A549 (cell line): Measurements from ENCODE around the gene SORCS2. TPM values are rescaled to one million over a fixed set of nuclear protein-coding genes. Genes with fewer than 3 reads are reported as not detected.

Source experiments
- ATAC-seq, 2 experiments: fragments of 200-7000 bp in 1 of 2; fragments of >200 bp in 1 of 2; cut with Nextera tagmentation in 1 of 2; cut with Tn5 transposase in 1 of 2; 3 replicates each; pipeline versions ENCODE4 v1.8.0 to v1.9.1; 2018 to 2020; ENCODE audit warnings: mild to moderate bottlenecking in 1 of 2, moderate library complexity in 1 of 2
- CTCF ChIA-PET: fragments of 300-600 bp; sonication (Branson Sonifier 250); formaldehyde crosslinking; extraction: SDS; loops from one replicate; lab custom pipeline; 2021; ENCODE audit warnings: antibody characterized with exemption, inconsistent platforms; lab: Yijun Ruan, JAX
- POLR2A ChIA-PET: fragments of 350-600 bp; formaldehyde crosslinking; extraction: SDS; loops from one replicate; lab custom pipeline; 2021; ENCODE audit warnings: antibody characterized with exemption, inconsistent platforms; lab: Yijun Ruan, JAX
- DNase-seq, 2 experiments: peaks; one replicate each; pipeline versions ENCODE4 v3.0.0 to v3.0.0-alpha.2; 2011 to 2016; ENCODE audit warnings: low read depth in 1 of 2, low spot score in 1 of 2
- FAIRE-seq: peaks from 2 replicates; lab custom pipeline; 2011; peaks lifted over from hg19 to GRCh38; lab: Jason Lieb, UNC
- H3K27ac ChIP-seq, 2 experiments: fragments of >200 bp; sonication (Bioruptor Twin); formaldehyde crosslinking; 3 replicates each; pipeline ENCODE4 v1.5.1; 2016 to 2017
- H3K4me1 ChIP-seq: fragments of >200 bp; sonication (Bioruptor Twin); formaldehyde crosslinking; 3 replicates; pipeline ENCODE4 v1.6.1; 2016
- H3K4me2 ChIP-seq: fragments of >200 bp; sonication (Bioruptor Twin); formaldehyde crosslinking; 3 replicates; pipeline ENCODE4 v1.6.1; 2016
- H3K4me3 ChIP-seq: fragments of >200 bp; sonication (Bioruptor Twin); formaldehyde crosslinking; 3 replicates; pipeline ENCODE4 v1.5.1; 2016
- H3K9me3 ChIP-seq: fragments of >200 bp; sonication (Bioruptor Twin); formaldehyde crosslinking; 3 replicates; pipeline ENCODE4 v1.6.1; 2016
- BCL3 ChIP-seq: fragments of >200 bp; sonication (Bioruptor Twin); formaldehyde crosslinking; IDR thresholded peaks from 3 replicates; pipeline ENCODE4 v1.6.1; 2016
- CBX2 ChIP-seq: fragments of 200-600 bp; sonication (generic); IDR thresholded peaks from 2 replicates; pipeline ENCODE4 v1.6.1; 2016; ENCODE audit warnings: low read depth, mild to moderate bottlenecking, borderline replicate concordance
- E2F6 ChIP-seq: IDR thresholded peaks from 2 replicates; pipeline ENCODE4 v1.6.1; 2012; ENCODE audit warnings: low read depth, borderline replicate concordance
- EHMT2 ChIP-seq: fragments of 200-600 bp; sonication (generic); IDR thresholded peaks from 2 replicates; pipeline ENCODE4 v1.6.1; 2016; ENCODE audit warnings: antibody characterized with exemption, low read depth, mild to moderate bottlenecking, moderate library complexity
- FOSL2 ChIP-seq, 2 experiments: fragments of 450-650 bp in 1 of 2; fragments of >200 bp in 1 of 2; sonication (Bioruptor Twin) in 1 of 2; formaldehyde crosslinking; IDR thresholded peaks; 2 replicates each; pipeline versions ENCODE4 v1.5.0 to v1.6.1; 2016 to 2020; ENCODE audit warnings: mild to moderate bottlenecking in 1 of 2, moderate library complexity in 1 of 2
- GATA3 ChIP-seq: IDR thresholded peaks from 2 replicates; pipeline ENCODE4 v1.6.1; 2012; ENCODE audit warnings: borderline replicate concordance
- HES2 ChIP-seq: fragments of >200 bp; sonication (Bioruptor Twin); formaldehyde crosslinking; IDR thresholded peaks from 2 replicates; pipeline ENCODE4 v1.6.1; 2016
- HOXB5 ChIP-seq: fragments of 250-450 bp; sonication (Bioruptor Pico); IDR thresholded peaks from 2 replicates; pipeline ENCODE4 v1.5.0; 2020; ENCODE audit warnings: mild to moderate bottlenecking, moderate library complexity
- KDM5A ChIP-seq: fragments of 200-600 bp; sonication (generic); IDR thresholded peaks from 2 replicates; pipeline ENCODE4 v1.6.1; 2016; ENCODE audit warnings: antibody characterized with exemption, mild to moderate bottlenecking
- MAX ChIP-seq: IDR thresholded peaks from 2 replicates; pipeline ENCODE4 v1.6.1; 2012
- MYC ChIP-seq: IDR thresholded peaks from 2 replicates; pipeline ENCODE4 v1.6.1; 2012; ENCODE audit warnings: mild to moderate bottlenecking, inconsistent platforms, low read length, improper control_type of control experiment, borderline replicate concordance
- NR3C1 ChIP-seq: fragments of >200 bp; sonication (Bioruptor Twin); formaldehyde crosslinking; IDR thresholded peaks from 3 replicates; pipeline ENCODE4 v1.6.1; 2017
- POLR2A ChIP-seq: IDR thresholded peaks from 2 replicates; pipeline ENCODE4 v1.6.1; 2012; ENCODE audit warnings: mild to moderate bottlenecking, low read length
- POLR2AphosphoS2 ChIP-seq: conservative IDR thresholded peaks from 2 replicates; pipeline ENCODE4 v1.6.1; 2012; ENCODE audit warnings: low read length, improper control_type of control experiment, inconsistent platforms
- REST ChIP-seq: fragments of 200-600 bp; sonication (generic); IDR thresholded peaks from 2 replicates; pipeline ENCODE4 v1.6.1; 2016; ENCODE audit warnings: antibody characterized with exemption, mild to moderate bottlenecking, moderate library complexity
- RNF2 ChIP-seq: fragments of 200-600 bp; sonication (generic); IDR thresholded peaks from 2 replicates; pipeline ENCODE4 v1.6.1; 2016; ENCODE audit warnings: low read depth, mild to moderate bottlenecking, antibody characterized with exemption, moderate library complexity, borderline replicate concordance
- TFCP2L1 ChIP-seq: fragments of 250-450 bp; sonication (Bioruptor Pico); IDR thresholded peaks from 2 replicates; pipeline ENCODE4 v1.5.0; 2021; ENCODE audit warnings: mild to moderate bottlenecking
- USF2 ChIP-seq: fragments of 450-650 bp; IDR thresholded peaks from 2 replicates; pipeline ENCODE4 v1.6.1; 2014; ENCODE audit warnings: antibody characterized with exemption
- ZC3H11A ChIP-seq: fragments of 450-650 bp; IDR thresholded peaks from 2 replicates; pipeline ENCODE4 v1.6.1; 2014; ENCODE audit warnings: antibody characterized with exemption, mild to moderate bottlenecking
- ZFP36 ChIP-seq: fragments of 450-650 bp; IDR thresholded peaks from 2 replicates; pipeline ENCODE4 v1.6.1; 2014; ENCODE audit warnings: borderline replicate concordance; ENCODE audit not compliant: partially characterized antibody
- WGBS: methylation state at CpG from one replicate; pipeline ENCODE4 v1.1.6; 2017; ENCODE audit errors: missing lambda C conversion rate; 5-methylcytosine and 5-hydroxymethylcytosine counted together
- polyA plus RNA-seq, 4 experiments: library from polyadenylated mRNA; depleted of rRNA in 3 of 4; stranded (reverse); fragments of >200 nt; fragmentation: RNase III in 1 of 4; extraction: RNeasy Plus Mini Kit Qiagen cat#74134 plus additional on column Dnase treatment in 1 of 4; gene quantifications; 2 replicates in 3 of 4; 3 replicates in 1 of 4; pipeline ENCODE4 v1.2.3, GENCODE V29; 2011 to 2017

The SORCS2 gene
- polyA plus RNA-seq, 2 of the 4 experiments (the other 2 are of a cell fraction), result 1.4 to 4.6 TPM

- ATAC-seq (no peak), FAIRE-seq (no peak)
- no peak overlapping the region for H3K4me3 ChIP-seq
Measured at GRCh38 chr4:7661846-7662506, 469.6 kb downstream of the SORCS2 start.

GRCh38 chr4:7662507-7662846, 470.1 kb downstream of the SORCS2 start:
- POLR2A ChIA-PET, result interaction anchor here (0.5 kb wide), 1 partner anchor 31 kb away, joined by 4 read pairs; no protein-coding TSS in a partner anchor
- ATAC-seq, result no peak
- CTCF ChIA-PET, result no interaction called here

More at GRCh38 chr4:7661846-7662506, 469.6 kb downstream of the SORCS2 start:
- no peak for DNase-seq
- TF ChIP-seq HOXB5 (no peak), MYC (no peak), USF2 (no peak), FOSL2 (IDR thresholded peaks at IDR 0.05) (no peak), FOSL2 (CRISPR knock-in tag; IDR thresholded peaks at IDR 0.05) (no peak), RNF2 (no peak), NR3C1 (no peak), REST (no peak), EHMT2 (no peak), E2F6 (no peak), HES2 (no peak), ZFP36 (no peak), ZC3H11A (no peak), POLR2AphosphoS2 (no peak), MAX (no peak), TFCP2L1 (CRISPR knock-in tag) (no peak)
- TF ChIP-seq, all 56 proteins: peak for 0
- ChIA-PET CTCF (interaction anchor here (1.5 kb wide), 1 partner anchor 58 kb away, joined by 5 read pairs; no protein-coding TSS in a partner anchor), POLR2A (interaction anchor here (0.5 kb wide), 1 partner anchor 31 kb away, joined by 4 read pairs; no protein-coding TSS in a partner anchor)
- WGBS, result no CpG with 5 or more reads among the region's 13 CpGs
- Histone ChIP-seq H3K4me2 (no peak overlapping the region), H3K27ac (no peak overlapping the region), H3K4me1 (no peaks in the 10 kb centered on the region), H3K9me3 (no peaks in the 10 kb centered on the region)

More at GRCh38 chr4:7662507-7662846, 470.1 kb downstream of the SORCS2 start:
- DNase-seq (no peak), FAIRE-seq (no peak)
- H3K4me2 ChIP-seq, result no peak overlapping the region
- H3K4me3 ChIP-seq, result no peak overlapping the region
- no peaks in the 10 kb centered on the region for H3K4me1 ChIP-seq
- no peak overlapping the region for H3K27ac ChIP-seq
- no peaks in the 10 kb centered on the region for H3K9me3 ChIP-seq
- TF ChIP-seq USF2 (no peak), ZC3H11A (no peak), RNF2 (no peak), HOXB5 (no peak), KDM5A (no peak), GATA3 (no peak), CBX2 (no peak), HES2 (no peak), BCL3 (no peak), POLR2A (no peak)
- WGBS, result 58% methylated on average over 3 of the region's 3 CpGs
